Measurements from ENCODE around the gene ATP2B3. TPM values are rescaled to one million over a fixed set of nuclear protein-coding genes. Genes with fewer than 3 reads are reported as not detected.

The ATP2B3 gene
- total and polyA plus RNA-seq, 2 of the 4 experiments (the other 2 are of a cell fraction): under 0.01 to 0.03 TPM

DNA sequence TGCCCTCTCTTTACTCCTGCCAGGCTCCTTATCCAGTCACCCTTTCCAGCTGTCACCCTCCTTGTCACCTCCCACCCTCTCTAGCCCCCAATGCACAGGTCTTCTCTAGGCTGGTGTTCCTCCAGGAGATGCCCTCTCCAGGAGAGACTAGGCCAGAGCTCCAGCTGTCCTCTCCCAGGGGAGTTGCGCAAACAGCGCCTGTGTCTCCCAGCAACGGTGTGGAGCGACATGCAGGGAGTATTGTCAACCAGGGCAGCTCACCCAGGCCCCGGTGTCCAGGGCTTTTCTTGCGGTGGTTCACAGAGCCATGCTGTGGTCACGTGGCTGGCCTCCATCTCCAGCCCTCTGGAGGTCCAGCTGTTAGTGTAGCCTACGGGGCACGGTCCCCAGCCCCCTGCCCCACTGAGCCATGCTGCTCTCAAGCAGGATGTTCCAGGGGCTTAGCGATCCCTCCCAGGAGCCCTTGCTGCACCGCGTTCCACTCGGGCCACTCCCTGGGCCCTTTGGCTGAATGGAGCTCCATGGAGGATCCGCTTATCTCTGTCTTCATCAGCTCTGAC lies 46.7 kb downstream of the ATP2B3 start:
- H3K9me3 ChIP-seq (ENCODE audit: control insufficient read depth, insufficient read depth, low read length): peaks cover 5% of the 10 kb centered on the region; the same call in 1 of the 2 replicates
- H4K8ac ChIP-seq (ENCODE audit: low read depth in 2 of 2, low read length in 2 of 2): no peak overlapping the region
- H2BK20ac ChIP-seq (ENCODE audit: low read depth, low read length): no peak overlapping the region
- H3K79me1 ChIP-seq (ENCODE audit: low read depth in 1 of 2, low read length in 2 of 2): no peaks in the 10 kb centered on the region
- intact Hi-C loops (cut with micrococcal nuclease) (no loop called here), dilution Hi-C loops (cut with HindIII; ENCODE audit: low sequenced_read_pairs, unreplicated experiment) (no loop called here), in situ Hi-C loops (cut with MboI; ENCODE audit: low sequenced_read_pairs) (no loop called here)
- no peak overlapping the region for H3K14ac ChIP-seq (replicated peaks; ENCODE audit: low read depth, low read length)
- H3K27me3 ChIP-seq (ENCODE audit: control insufficient read depth, insufficient read depth, low read length): peaks cover 17% of the 10 kb centered on the region; the same call in 1 of the 2 replicates
- no peak overlapping the region for H4K5ac ChIP-seq (ENCODE audit: low read depth, low read length)
- H3K18ac ChIP-seq (ENCODE audit: low read depth, low read length): no peak overlapping the region
- H3K23ac ChIP-seq (ENCODE audit: low read depth, low read length): no peak overlapping the region
- 81% methylated on average over 12 of the region's 14 CpGs; no CpG with 5 or more reads in 1 of the 2 experiments for WGBS, 2 experiments (ENCODE audit: extremely low coverage in 2 of 2, insufficient read length in 1 of 2)
- no peak overlapping the region for H4K91ac ChIP-seq (ENCODE audit: insufficient read depth, low read depth, low read length)
- no peak overlapping the region for H3K9ac ChIP-seq (ENCODE audit: low read depth, low read length)
- ATAC-seq (ENCODE audit: low read depth) (no peak), DNase-seq (no peak)
- H3K4me3 ChIP-seq (ENCODE audit: insufficient read depth, low read depth, low read length): no peak overlapping the region
- H3K9me1 ChIP-seq (ENCODE audit: insufficient read depth, low read length): no peaks in the 10 kb centered on the region
- no peak overlapping the region for H2BK120ac ChIP-seq (ENCODE audit: low read depth, low read length)
- no peak overlapping the region for H3K27ac ChIP-seq (ENCODE audit: insufficient read depth, low read length)
- no peak overlapping the region for H2BK5ac ChIP-seq (ENCODE audit: low read depth, low read length, poor library complexity, severe bottlenecking)
- H3K4me2 ChIP-seq (ENCODE audit: low read depth, low read length): no peak overlapping the region
- ChIA-PET POLR2A (ENCODE audit: unreplicated experiment) (no interaction called here), CTCF (interaction anchor here (0.6 kb wide), 2 partner anchors 10 to 16 kb away, joined by 3 read pairs; no protein-coding TSS in a partner anchor)
- TF ChIP-seq FOS (IDR thresholded peaks at IDR 0.05; ENCODE audit: low read depth, low read length) (no peak), CEBPB (IDR thresholded peaks at IDR 0.05; ENCODE audit: low read depth, low read length) (peak; percentile 58), SMC3 (IDR thresholded peaks at IDR 0.05; ENCODE audit: low read depth, low read length) (no peak)
- H2BK15ac ChIP-seq (ENCODE audit: low read depth, low read length): no peak overlapping the region
- H2AFZ ChIP-seq (replicated peaks; ENCODE audit: low read length, poor library complexity): no peak overlapping the region
- no peak overlapping the region for H3K4ac ChIP-seq (ENCODE audit: low read depth, low read length)
- no peak overlapping the region for H3K56ac ChIP-seq (ENCODE audit: extremely low read depth, insufficient read depth, low read length)
- BruUV-seq (replicated peaks): no TSS peak
- H4K20me1 ChIP-seq (ENCODE audit: insufficient read depth, low read length): no peaks in the 10 kb centered on the region
- H3K4me1 ChIP-seq (ENCODE audit: control insufficient read depth, insufficient read depth, low read length): no peaks in the 10 kb centered on the region
- H3K36me3 ChIP-seq (ENCODE audit: control insufficient read depth, insufficient read depth, low read length): no peaks in the 10 kb centered on the region
- H2AK5ac ChIP-seq (ENCODE audit: low read depth, low read length): no peak overlapping the region
- H2AK9ac ChIP-seq (replicated peaks; ENCODE audit: low read depth, low read length, poor library complexity): peak overlapping the region; percentile 16
